RPMI8226 (cell line): Measurements from ENCODE around the gene KRTAP22-2.

ENCODE experiments used
- DNase-seq: peaks from one replicate; pipeline ENCODE4 v3.0.0-alpha.2; 2015

Gene KRTAP22-2

DNA sequence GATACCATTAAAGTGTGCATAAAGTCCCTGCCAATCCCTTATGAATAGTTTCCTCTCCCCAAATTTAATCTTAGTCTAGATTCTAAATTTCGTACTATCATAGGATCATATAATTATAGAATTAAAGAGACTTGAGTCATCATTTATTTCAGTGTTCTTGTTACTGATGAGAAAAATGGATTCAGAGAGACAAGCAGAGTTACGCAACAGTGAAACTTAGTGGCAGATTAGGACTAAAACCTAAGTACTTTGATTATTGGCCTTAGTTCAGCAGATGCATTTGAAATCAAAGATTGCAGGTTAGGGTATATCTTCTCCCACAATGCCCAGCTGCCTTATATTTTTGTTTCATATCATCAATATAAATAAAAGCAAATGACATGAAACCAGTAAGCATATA, 28.2 kb downstream of the KRTAP22-2 start:
- DNase-seq, result no peak

DNA sequence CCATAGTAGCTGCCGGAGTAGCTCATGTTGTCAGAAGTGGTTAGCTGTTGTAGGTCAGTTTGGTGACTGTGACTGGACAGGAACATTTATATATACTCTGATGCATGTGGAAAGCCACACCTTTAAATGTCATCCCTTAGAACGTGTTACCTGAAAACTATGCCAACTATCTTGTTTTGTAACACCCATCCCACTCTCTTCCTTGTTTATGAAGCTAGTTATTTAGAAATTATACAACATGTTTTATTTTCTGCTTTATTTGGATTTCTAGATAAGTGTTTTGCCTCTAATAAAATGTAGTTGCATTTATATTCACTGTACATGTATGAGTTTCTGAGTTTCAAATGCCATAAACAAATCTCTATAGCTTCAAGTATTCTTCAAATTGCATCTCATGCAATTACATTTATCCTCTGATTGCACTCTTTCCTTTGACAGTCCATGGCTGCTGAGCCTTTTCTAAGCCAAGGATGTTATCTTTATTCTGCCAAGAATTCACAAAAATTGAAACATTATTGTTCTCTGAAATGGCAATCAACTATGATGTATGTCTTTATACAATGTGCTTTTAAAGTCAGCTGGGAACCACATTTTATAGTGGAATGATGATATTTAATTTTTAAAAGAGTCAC, 28.8 kb downstream of the KRTAP22-2 start, which contains the start of gene KRTAP19-7:
TSS of gene KRTAP19-7 (minus strand) at position 51 of the 632 bp plus-strand sequence. CDS start at position 26, 25 bp downstream.
- DNase-seq, result no peak

DNA sequence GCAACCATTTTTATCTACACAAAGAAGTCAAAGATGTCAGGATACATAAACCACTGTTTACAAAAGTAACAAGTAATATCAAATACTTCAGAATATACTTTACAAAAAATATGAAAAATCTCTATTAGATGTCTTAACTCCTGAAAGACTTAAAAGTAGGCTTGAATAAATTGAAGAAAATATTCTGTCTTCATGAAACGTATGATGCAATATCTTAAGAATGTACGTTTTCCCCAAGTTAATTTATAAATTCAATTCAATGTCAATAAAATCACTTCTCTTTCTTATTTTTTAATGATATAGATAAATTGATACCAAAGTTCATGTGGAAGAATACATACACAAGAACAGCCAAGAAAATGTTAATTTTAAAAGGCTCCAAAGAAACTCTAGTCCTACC, 35.1 kb downstream of the KRTAP22-2 start:
- no peak for DNase-seq

DNA sequence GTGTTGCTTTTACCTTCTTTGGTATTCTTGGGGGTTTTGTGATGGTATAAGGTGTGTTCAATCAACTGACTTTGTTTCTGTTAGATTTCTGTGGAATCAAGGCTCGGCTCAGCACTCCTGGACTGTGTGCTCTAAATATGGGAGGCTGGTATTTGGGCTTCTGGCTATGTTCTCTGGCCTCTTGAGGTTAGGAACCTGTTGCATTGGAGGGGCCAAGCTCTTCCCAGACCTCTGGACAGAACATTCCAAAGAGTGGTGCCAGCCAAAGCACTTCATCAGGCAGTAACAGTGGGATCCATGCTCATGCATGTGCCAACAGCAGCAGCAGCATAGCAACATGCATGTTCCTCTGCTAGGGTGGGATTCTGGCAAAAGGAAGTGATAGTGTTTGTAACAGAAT, 37.4 kb downstream of the KRTAP22-2 start:
- DNase-seq, result no peak

DNA sequence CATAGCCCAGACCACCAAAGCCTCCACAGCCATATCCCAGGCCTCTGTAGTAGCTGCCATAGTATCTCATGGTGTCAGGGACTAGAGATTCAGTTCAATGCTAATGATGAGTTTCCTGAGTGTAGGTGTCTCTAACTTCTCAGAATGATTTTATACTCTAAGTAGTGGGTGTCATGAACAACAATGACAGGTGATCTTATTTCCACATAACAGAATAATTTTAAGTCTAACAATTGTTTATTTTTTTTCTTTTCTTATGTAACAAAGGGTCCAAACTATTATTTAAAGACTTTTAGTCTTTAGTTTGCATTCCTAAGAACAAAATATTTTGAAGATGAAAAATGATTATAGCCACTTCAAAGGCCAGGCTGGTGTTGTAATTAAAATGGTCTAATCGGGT, 48.4 kb downstream of the KRTAP22-2 start, which contains the start of gene KRTAP19-6:
TSS of gene KRTAP19-6 (minus strand) at position 101 of the 400 bp plus-strand sequence. CDS start at position 70, 31 bp downstream.
- no peak for DNase-seq
